Activated CD4-positive, alpha-beta T cell treated with anti-CD3 and anti-CD28 coated beads, Interleukin-2, amount 10 ng/mL, durations not matched to agents 7 days and 5 days (primary cell): Measurements from ENCODE around the gene RPS25. TPM values are rescaled to one million over a fixed set of nuclear protein-coding genes. Genes with fewer than 3 reads are reported as not detected.
"Not testable (repeated sequence)": the region's sequence is repeated elsewhere in the genome, so short reads cannot be mapped to it uniquely, and the experiment has no call there.

Experiments used
- CTCF ChIA-PET: fragments of 350-600 bp; sonication (Branson Sonifier 250); formaldehyde crosslinking; loops from one replicate; lab custom pipeline; 2021; ENCODE audit warnings: antibody characterized with exemption; lab: Charles Lee
- POLR2A ChIA-PET: fragments of 350-600 bp; sonication (Branson Sonifier 250); formaldehyde crosslinking; loops from one replicate; lab custom pipeline; 2021; ENCODE audit warnings: antibody characterized with exemption; lab: Charles Lee
- DNase-seq: peaks from one replicate; pipeline ENCODE4 v3.0.0-alpha.2; 2020
- H3K27ac Mint-ChIP-seq: one replicate; pipeline ENCODE4 v1.8.0; 2021; ENCODE audit warnings: mild to moderate bottlenecking, moderate library complexity, mixed read lengths
- H3K27me3 Mint-ChIP-seq: one replicate; pipeline ENCODE4 v1.8.0; 2021; ENCODE audit warnings: mixed read lengths
- H3K36me3 Mint-ChIP-seq: one replicate; pipeline ENCODE4 v1.8.0; 2021; ENCODE audit warnings: low read depth, mixed read lengths
- H3K4me1 Mint-ChIP-seq: one replicate; pipeline ENCODE4 v1.8.0; 2021; ENCODE audit warnings: mixed read lengths
- H3K4me3 Mint-ChIP-seq: one replicate; pipeline ENCODE4 v1.8.0; 2021; ENCODE audit warnings: mild to moderate bottlenecking, moderate library complexity, mixed read lengths
- H3K9me3 Mint-ChIP-seq: one replicate; pipeline ENCODE4 v1.8.0; 2021; ENCODE audit warnings: mixed read lengths
- total RNA-seq, 2 experiments: library from RNA; stranded (reverse); gene quantifications; one replicate each; pipeline ENCODE4 v1.2.3, GENCODE V29; 2021

Gene RPS25
- total RNA-seq, 2 experiments from 2014 or later: 1,054 to 1,196 TPM

- Mint-ChIP-seq H3K4me1 (peaks cover 58% of the 10 kb centered on the region), H3K27me3 (no peaks in the 10 kb centered on the region), H3K9me3 (no peaks in the 10 kb centered on the region), H3K27ac (peak overlapping the region; percentile 72), H3K36me3 (peaks cover 47% of the 10 kb centered on the region), H3K4me3 (no peak overlapping the region)
- CTCF ChIA-PET: interaction anchor here (0.6 to 1.0 kb wide), 3 partner anchors 12 to 687 kb away, joined by 3 to 7 read pairs (median 5); no protein-coding TSS in a partner anchor
- DNase-seq: no peak
- POLR2A ChIA-PET: no interaction called here
Observed at GRCh38 chr11:119025099-119025473, 6.9 kb upstream of the RPS25 start.

GRCh38 chr11:119024430-119025098 is 6.4 kb upstream of the RPS25 start:
- no peak for DNase-seq
- ChIA-PET POLR2A (no interaction called here), CTCF (interaction anchor here (0.6 to 1.3 kb wide), 6 partner anchors 8 to 686 kb away, joined by 3 to 5 read pairs (median 3); partner anchors contain the start of gene DPAGT1)
- Mint-ChIP-seq H3K4me3 (no peak overlapping the region), H3K4me1 (peaks cover 59% of the 10 kb centered on the region), H3K27me3 (no peaks in the 10 kb centered on the region), H3K9me3 (no peaks in the 10 kb centered on the region), H3K36me3 (peaks cover 52% of the 10 kb centered on the region), H3K27ac (peak overlapping the region; percentile 72)

GRCh38 chr11:119023741-119024140 is 5.6 kb upstream of the RPS25 start:
- no peak for DNase-seq
- Mint-ChIP-seq H3K4me1 (peaks cover 53% of the 10 kb centered on the region), H3K9me3 (no peaks in the 10 kb centered on the region), H3K27me3 (no peaks in the 10 kb centered on the region), H3K27ac (no peak overlapping the region), H3K36me3 (peaks cover 48% of the 10 kb centered on the region), H3K4me3 (no peak overlapping the region)
- CTCF ChIA-PET: interaction anchor here (0.7 to 1.3 kb wide), 6 partner anchors 8 to 78 kb away, joined by 3 read pairs; partner anchors contain the start of genes DPAGT1 and SLC37A4
- POLR2A ChIA-PET: no interaction called here

- Mint-ChIP-seq H3K9me3 (no peaks in the 10 kb centered on the region), H3K36me3 (peaks cover 56% of the 10 kb centered on the region), H3K27me3 (no peaks in the 10 kb centered on the region), H3K27ac (peak overlapping the region; percentile 79), H3K4me3 (no peak overlapping the region), H3K4me1 (peaks cover 56% of the 10 kb centered on the region)
- ChIA-PET POLR2A (no interaction called here), CTCF (no interaction called here)
- no peak for DNase-seq
Observed at GRCh38 chr11:119021631-119022030, 3.5 kb upstream of the RPS25 start.

GRCh38 chr11:119019996-119020395 is 1.9 kb upstream of the RPS25 start:
- H3K27ac Mint-ChIP-seq: peak overlapping the region; percentile 100
- peak overlapping the region; percentile 98 for H3K4me3 Mint-ChIP-seq
- H3K9me3 Mint-ChIP-seq: no peaks in the 10 kb centered on the region
- peaks cover 64% of the 10 kb centered on the region for H3K36me3 Mint-ChIP-seq
- ChIA-PET CTCF (interaction anchor here (0.6 to 1.5 kb wide), 4 partner anchors 10 to 1310 kb away, joined by 3 to 7 read pairs (median 4); no protein-coding TSS in a partner anchor), POLR2A (no interaction called here)
- H3K4me1 Mint-ChIP-seq: peaks cover 66% of the 10 kb centered on the region
- H3K27me3 Mint-ChIP-seq: no peaks in the 10 kb centered on the region
- no peak for DNase-seq

- CTCF ChIA-PET: interaction anchor here (0.9 to 4.2 kb wide), 2 partner anchors 10 to 87 kb away, joined by 3 to 12 read pairs; no protein-coding TSS in a partner anchor
- H3K27me3 Mint-ChIP-seq, H3K9me3 Mint-ChIP-seq, DNase-seq, POLR2A ChIA-PET: not testable (repeated sequence)
- Mint-ChIP-seq H3K27ac (peak overlapping the region; percentile 100), H3K36me3 (peaks cover 71% of the 10 kb centered on the region), H3K4me3 (peak overlapping the region; percentile 98), H3K4me1 (peaks cover 57% of the 10 kb centered on the region)
Observed at GRCh38 chr11:119017377-119017776, 766 bp downstream of the RPS25 start.

GRCh38 chr11:119016216-119017009 is 1.7 kb downstream of the RPS25 start:
- no peaks in the 10 kb centered on the region for H3K27me3 Mint-ChIP-seq
- H3K4me3 Mint-ChIP-seq: peak overlapping the region; percentile 98
- peaks cover 70% of the 10 kb centered on the region for H3K36me3 Mint-ChIP-seq
- DNase-seq: no peak
- H3K4me1 Mint-ChIP-seq: peaks cover 53% of the 10 kb centered on the region
- H3K9me3 Mint-ChIP-seq: no peaks in the 10 kb centered on the region
- ChIA-PET POLR2A (interaction anchor here (1.0 kb wide), 1 partner anchor 16 kb away, joined by 6 read pairs; no protein-coding TSS in a partner anchor), CTCF (interaction anchor here (0.6 to 4.2 kb wide), 7 partner anchors 8 to 203 kb away, joined by 3 to 12 read pairs (median 5); partner anchors contain the start of gene SLC37A4)
- peak overlapping the region; percentile 64 for H3K27ac Mint-ChIP-seq

GRCh38 chr11:119015054-119015611 is 3.0 kb downstream of the RPS25 start:
- Mint-ChIP-seq H3K27me3 (no peaks in the 10 kb centered on the region), H3K36me3 (peaks cover 65% of the 10 kb centered on the region), H3K4me1 (peaks cover 45% of the 10 kb centered on the region), H3K4me3 (no peak overlapping the region), H3K9me3 (no peaks in the 10 kb centered on the region), H3K27ac (no peak overlapping the region)
- DNase-seq: no peak
- CTCF ChIA-PET: interaction anchor here (0.6 to 4.2 kb wide), 6 partner anchors 9 to 264 kb away, joined by 3 to 12 read pairs (median 4); partner anchors contain the start of gene SLC37A4
- POLR2A ChIA-PET: no interaction called here

- ChIA-PET POLR2A (no interaction called here), CTCF (interaction anchor here (0.9 to 4.2 kb wide), 3 partner anchors 17 to 84 kb away, joined by 3 to 12 read pairs (median 6); partner anchors contain the start of gene SLC37A4)
- H3K27ac Mint-ChIP-seq: no peak overlapping the region
- no peak for DNase-seq
- no peak overlapping the region for H3K4me3 Mint-ChIP-seq
- H3K4me1 Mint-ChIP-seq: peaks cover 39% of the 10 kb centered on the region
- no peaks in the 10 kb centered on the region for H3K27me3 Mint-ChIP-seq
- no peaks in the 10 kb centered on the region for H3K9me3 Mint-ChIP-seq
- peaks cover 59% of the 10 kb centered on the region for H3K36me3 Mint-ChIP-seq
Observed at GRCh38 chr11:119014209-119014924, 3.8 kb downstream of the RPS25 start.

GRCh38 chr11:119012629-119013170 is 5.4 kb downstream of the RPS25 start:
- H3K36me3 Mint-ChIP-seq: peaks cover 55% of the 10 kb centered on the region
- DNase-seq: no peak
- POLR2A ChIA-PET: no interaction called here

GRCh38 chr11:119011476-119012053 is 6.6 kb downstream of the RPS25 start:
- Mint-ChIP-seq H3K4me3 (no peak overlapping the region), H3K9me3 (no peaks in the 10 kb centered on the region), H3K4me1 (peaks cover 30% of the 10 kb centered on the region), H3K27ac (no peak overlapping the region), H3K27me3 (no peaks in the 10 kb centered on the region), H3K36me3 (peaks cover 51% of the 10 kb centered on the region)
- ChIA-PET POLR2A (no interaction called here), CTCF (no interaction called here)
- DNase-seq: no peak

More at GRCh38 chr11:119012629-119013170, 5.4 kb downstream of the RPS25 start:
- CTCF ChIA-PET: no interaction called here
- Mint-ChIP-seq H3K4me1 (peaks cover 36% of the 10 kb centered on the region), H3K27ac (no peak overlapping the region), H3K9me3 (no peaks in the 10 kb centered on the region), H3K27me3 (no peaks in the 10 kb centered on the region), H3K4me3 (no peak overlapping the region)
